Keratinocyte (primary cell): ENCODE data around the gene CEP164. TPM values are rescaled to one million over a fixed set of nuclear protein-coding genes. Genes with fewer than 3 reads are reported as not detected.

Experiments
- DNase-seq: peaks from one replicate; pipeline ENCODE4 v3.0.0-alpha.2; 2011; ENCODE audit warnings: low read depth, missing footprints, low spot score
- FAIRE-seq: peaks from 2 replicates; lab custom pipeline; 2011; peaks lifted over from hg19 to GRCh38; lab: Jason Lieb, UNC
- H2AFZ ChIP-seq: 2 replicates; pipeline ENCODE4 v1.6.0; 2012; ENCODE audit warnings: low read length, control low read depth, inconsistent platforms; ENCODE audit not compliant: control insufficient read depth
- H3K27ac ChIP-seq: 2 replicates; pipeline ENCODE4 v1.5.1; 2011; ENCODE audit warnings: low read length; ENCODE audit not compliant: control insufficient read depth, insufficient read depth
- H3K27me3 ChIP-seq: 3 replicates; pipeline ENCODE4 v1.6.0; 2011; ENCODE audit warnings: low read length; ENCODE audit not compliant: control insufficient read depth, insufficient read depth; ENCODE audit errors: extremely low read depth
- H3K36me3 ChIP-seq, 2 experiments: 2 replicates in 1 of 2; 3 replicates in 1 of 2; pipeline ENCODE4 v1.5.1; 2011; ENCODE audit warnings: low read length in 2 of 2, mild to moderate bottlenecking in 1 of 2; ENCODE audit not compliant: control insufficient read depth in 2 of 2, insufficient read depth in 2 of 2; ENCODE audit errors: extremely low read depth in 1 of 2
- H3K4me1 ChIP-seq: 3 replicates; pipeline ENCODE4 v1.5.1; 2011; ENCODE audit warnings: low read length; ENCODE audit not compliant: control insufficient read depth, insufficient read depth; ENCODE audit errors: extremely low read depth
- H3K4me2 ChIP-seq: 3 replicates; pipeline ENCODE4 v1.6.0; 2011; ENCODE audit warnings: low read depth, low read length; ENCODE audit not compliant: control insufficient read depth, insufficient read depth; ENCODE audit errors: extremely low read depth
- H3K4me3 ChIP-seq, 3 experiments: fragments of 200-600 bp in 1 of 3; sonication (generic) in 1 of 3; 2 replicates in 2 of 3; 3 replicates in 1 of 3; pipeline ENCODE4 v1.5.1; 2011 to 2016; ENCODE audit warnings: low read length in 3 of 3, mild to moderate bottlenecking in 3 of 3, control low read depth in 2 of 3, inconsistent platforms in 1 of 3, low read depth in 1 of 3, mixed read lengths in 1 of 3, mixed run types in 1 of 3, moderate library complexity in 1 of 3; ENCODE audit not compliant: control insufficient read depth in 2 of 3, insufficient read depth in 2 of 3; ENCODE audit errors: extremely low read depth in 1 of 3
- H3K79me2 ChIP-seq: 2 replicates; pipeline ENCODE4 v1.6.0; 2012; ENCODE audit warnings: low read length; ENCODE audit not compliant: control insufficient read depth, insufficient read depth
- H3K9ac ChIP-seq: 3 replicates; pipeline ENCODE4 v1.6.0; 2011; ENCODE audit warnings: low read length; ENCODE audit not compliant: control insufficient read depth, insufficient read depth; ENCODE audit errors: extremely low read depth
- H3K9me1 ChIP-seq: 3 replicates; pipeline ENCODE4 v1.6.0; 2011; ENCODE audit warnings: low read length; ENCODE audit not compliant: control insufficient read depth, insufficient read depth; ENCODE audit errors: extremely low read depth
- H3K9me3 ChIP-seq: 2 replicates; pipeline ENCODE4 v1.5.1; 2012; ENCODE audit warnings: low read depth, low read length; ENCODE audit not compliant: control insufficient read depth
- H4K20me1 ChIP-seq: 3 replicates; pipeline ENCODE4 v1.6.0; 2011; ENCODE audit warnings: low read length; ENCODE audit not compliant: control insufficient read depth, insufficient read depth; ENCODE audit errors: extremely low read depth
- CTCF ChIP-seq, 3 experiments: IDR thresholded peaks in 1 of 3; conservative IDR thresholded peaks in 1 of 3; optimal IDR thresholded peaks in 1 of 3; 2 replicates in 2 of 3; 3 replicates in 1 of 3; pipeline versions ENCODE3 to v1.5.1; 2011; ENCODE audit warnings: low read length in 3 of 3, mild to moderate bottlenecking in 3 of 3, moderate library complexity in 2 of 3, control low read depth in 1 of 3, inconsistent platforms in 1 of 3; ENCODE audit not compliant: insufficient read depth in 2 of 3; ENCODE audit errors: extremely low read depth in 1 of 3
- EZH2 ChIP-seq: IDR thresholded peaks from one replicate; pipeline ENCODE4 v1.6.1; 2012; ENCODE audit warnings: inconsistent platforms, mild to moderate bottlenecking, low read length, moderate library complexity
- dilution Hi-C: fragments of 300-500 bp; cut with MboI; formaldehyde crosslinking; loops from one replicate; pipeline ENCODE4 v1.7.0; 2020; ENCODE audit warnings: low sequenced_read_pairs; ENCODE audit not compliant: extremely low pct_ligation_motif_present
- polyA plus RNA-seq, 5 experiments: library from polyadenylated mRNA; depleted of rRNA in 3 of 5; stranded (reverse) in 3 of 5; stranded (forward) in 1 of 5; unstranded in 1 of 5; fragments of >200 nt; gene quantifications; 1 replicate in 1 of 5; 2 replicates in 3 of 5; 3 replicates in 1 of 5; pipeline versions ENCODE4 v1.2.1 to v1.2.3, GENCODE V29; 2011 to 2012; ENCODE audit warnings: missing spikeins in 2 of 5, low read depth in 1 of 5, low replicate concordance in 1 of 5

CEP164 gene
- polyA plus RNA-seq, 1 donor (not counting 4 experiments of a cell fraction or from before 2014, with no cell fraction given) = 15.1 TPM

DNA sequence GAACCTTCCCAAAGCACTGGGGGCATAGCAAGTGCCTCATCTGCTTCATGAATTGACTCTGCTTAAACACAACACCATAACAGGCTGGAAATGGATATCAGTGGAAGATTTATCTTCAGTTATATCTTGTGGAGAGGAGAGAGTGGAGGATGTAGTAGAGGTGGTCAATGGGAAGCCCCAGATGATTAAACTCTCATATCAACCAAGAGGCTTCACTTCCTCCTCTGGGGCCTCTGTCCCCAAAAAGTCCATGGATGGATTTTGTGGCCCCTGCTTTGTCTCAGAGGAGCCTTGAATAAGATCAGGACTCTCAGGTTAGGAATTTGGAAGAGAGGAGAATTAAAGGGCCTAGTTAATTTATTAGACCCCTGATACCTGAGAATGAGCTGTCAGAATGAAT lies 106.1 kb downstream of the CEP164 start:
- no peaks in the 10 kb centered on the region for H3K4me1 ChIP-seq
- DNase-seq (no peak), FAIRE-seq (no peak)
- dilution Hi-C loops = loop anchor here (25.0 kb wide), 1 partner anchor 379 kb away; the partner anchor contains the start of gene FXYD2
- H2AFZ ChIP-seq = no peak overlapping the region
- no peak for TF ChIP-seq EZH2
- no peak for TF ChIP-seq CTCF (optimal IDR thresholded peaks at IDR 0.05 in 1 of 3, IDR thresholded peaks at IDR 0.05 in 1 of 3, conservative IDR thresholded peaks at IDR 0.05 in 1 of 3; ENCODE audit: extremely low read depth in 1 of 3, insufficient read depth in 2 of 3, low read length in 3 of 3)
- no peak overlapping the region for H3K4me2 ChIP-seq
- H4K20me1 ChIP-seq = no peaks in the 10 kb centered on the region
- no peak overlapping the region for H3K4me3 ChIP-seq
- H3K9ac ChIP-seq = no peak overlapping the region
- H3K9me1 ChIP-seq = no peaks in the 10 kb centered on the region
- no peaks in the 10 kb centered on the region for H3K9me3 ChIP-seq
- no peak overlapping the region for H3K27ac ChIP-seq
- H3K79me2 ChIP-seq = no peaks in the 10 kb centered on the region
- H3K36me3 ChIP-seq = no peaks in the 10 kb centered on the region
- no peaks in the 10 kb centered on the region for H3K27me3 ChIP-seq

GRCh38 chr11:117434481-117434880 lies 106.8 kb downstream of the CEP164 start:
- dilution Hi-C loops = loop anchor here (25.0 kb wide), 1 partner anchor 378 kb away; the partner anchor contains the start of gene FXYD2
- FAIRE-seq = no peak
- Histone ChIP-seq H4K20me1 (no peaks in the 10 kb centered on the region), H2AFZ (no peak overlapping the region), H3K79me2 (no peaks in the 10 kb centered on the region), H3K4me1 (no peaks in the 10 kb centered on the region), H3K4me2 (no peak overlapping the region), H3K9me1 (no peaks in the 10 kb centered on the region), H3K9me3 (no peaks in the 10 kb centered on the region), H3K36me3 (no peaks in the 10 kb centered on the region), H3K27ac (no peak overlapping the region), H3K4me3 (no peak overlapping the region), H3K9ac (no peak overlapping the region), H3K27me3 (no peaks in the 10 kb centered on the region)
- TF ChIP-seq EZH2 (no peak), CTCF (optimal IDR thresholded peaks at IDR 0.05 in 1 of 3, IDR thresholded peaks at IDR 0.05 in 1 of 3, conservative IDR thresholded peaks at IDR 0.05 in 1 of 3; ENCODE audit: extremely low read depth in 1 of 3, insufficient read depth in 2 of 3, low read length in 3 of 3) (no peak)
- DNase-seq = no peak
